ENCODE results near the gene IRF6.

Gene IRF6

GRCh38 chr1:209758400-209758799, 47.5 kb downstream of the IRF6 start:
- TF ChIP-seq CTCF (IDR thresholded peaks at IDR 0.05; ENCODE audit: insufficient read depth, missing control alignments), result no peak
- no peak for FAIRE-seq

GRCh38 chr1:209756615-209757445, 49.1 kb downstream of the IRF6 start:
- no peak for TF ChIP-seq CTCF (IDR thresholded peaks at IDR 0.05; ENCODE audit: insufficient read depth, missing control alignments)
- FAIRE-seq (no peak), DNase-seq (ENCODE audit: insufficient read length, low spot score) (no peak)

More at GRCh38 chr1:209758400-209758799, 47.5 kb downstream of the IRF6 start:
- DNase-seq (ENCODE audit: insufficient read length, low spot score), result no peak

GRCh38 chr1:209755926-209756614, 49.9 kb downstream of the IRF6 start, which contains the start of gene TRAF3IP3:
TSS of gene TRAF3IP3 (plus strand) at chr1:209756053. CDS start at chr1:209760040, 3,987 bp downstream.
- FAIRE-seq (no peak), DNase-seq (ENCODE audit: insufficient read length, low spot score) (no peak)
- TF ChIP-seq CTCF (IDR thresholded peaks at IDR 0.05; ENCODE audit: insufficient read depth, missing control alignments), result no peak

- no peak for DNase-seq (ENCODE audit: insufficient read length, low spot score)
- TF ChIP-seq CTCF (IDR thresholded peaks at IDR 0.05; ENCODE audit: insufficient read depth, missing control alignments), result no peak
- no peak for FAIRE-seq
Measured at GRCh38 chr1:209755256-209755655, 50.7 kb downstream of the IRF6 start.

GRCh38 chr1:209752890-209753289, 53.1 kb downstream of the IRF6 start:
- no peak for TF ChIP-seq CTCF (IDR thresholded peaks at IDR 0.05; ENCODE audit: insufficient read depth, missing control alignments)
- no peak for FAIRE-seq
- DNase-seq (ENCODE audit: insufficient read length, low spot score), result no peak

- no peak for TF ChIP-seq CTCF (IDR thresholded peaks at IDR 0.05; ENCODE audit: insufficient read depth, missing control alignments)
- FAIRE-seq (no peak), DNase-seq (ENCODE audit: insufficient read length, low spot score) (no peak)
Measured at GRCh38 chr1:209751627-209752231, 54.2 kb downstream of the IRF6 start.
